Measurements from ENCODE around the gene SLC29A3.

Gene SLC29A3

GRCh38 chr10:71277914-71278665 is 41.0 kb upstream of the SLC29A3 start:
- H3K36me3 ChIP-seq (ENCODE audit: insufficient read depth, low read length) = peaks cover 8% of the 10 kb centered on the region
- peak overlapping the region; percentile 18; the same call in 1 of the 2 replicates for H3K27ac ChIP-seq (ENCODE audit: low read depth, low read length)
- H3K4me3 ChIP-seq (ENCODE audit: low read length) = no peak overlapping the region
- WGBS = 89% methylated on average over 11 of the region's 11 CpGs
- peaks cover 19% of the 10 kb centered on the region for H3K4me1 ChIP-seq (ENCODE audit: insufficient read depth, low read length)
- no peak overlapping the region for H3K9ac ChIP-seq (ENCODE audit: low read depth, low read length)
- no peaks in the 10 kb centered on the region for H3K27me3 ChIP-seq (ENCODE audit: insufficient read depth, low read length)
- no peaks in the 10 kb centered on the region for H3K9me3 ChIP-seq (ENCODE audit: insufficient read depth, low read depth, low read length)

GRCh38 chr10:71278691-71279588 is 40.1 kb upstream of the SLC29A3 start:
- 59% methylated on average over 18 of the region's 19 CpGs for WGBS
- H3K4me3 ChIP-seq (ENCODE audit: low read length) = no peak overlapping the region
- H3K4me1 ChIP-seq (ENCODE audit: insufficient read depth, low read length) = peaks cover 19% of the 10 kb centered on the region
- no peaks in the 10 kb centered on the region for H3K9me3 ChIP-seq (ENCODE audit: insufficient read depth, low read depth, low read length)
- H3K27me3 ChIP-seq (ENCODE audit: insufficient read depth, low read length) = no peaks in the 10 kb centered on the region
- peaks cover 8% of the 10 kb centered on the region for H3K36me3 ChIP-seq (ENCODE audit: insufficient read depth, low read length)
- H3K27ac ChIP-seq (ENCODE audit: low read depth, low read length) = peak overlapping the region; percentile 18; the same call in 1 of the 2 replicates
- H3K9ac ChIP-seq (ENCODE audit: low read depth, low read length) = no peak overlapping the region

GRCh38 chr10:71279590-71280170 is 39.4 kb upstream of the SLC29A3 start:
- Histone ChIP-seq H3K36me3 (ENCODE audit: insufficient read depth, low read length) (peaks cover 8% of the 10 kb centered on the region), H3K4me3 (ENCODE audit: low read length) (no peak overlapping the region), H3K27ac (ENCODE audit: low read depth, low read length) (no peak overlapping the region), H3K9ac (ENCODE audit: low read depth, low read length) (no peak overlapping the region), H3K4me1 (ENCODE audit: insufficient read depth, low read length) (peaks cover 19% of the 10 kb centered on the region), H3K9me3 (ENCODE audit: insufficient read depth, low read depth, low read length) (no peaks in the 10 kb centered on the region), H3K27me3 (ENCODE audit: insufficient read depth, low read length) (no peaks in the 10 kb centered on the region)
- 90% methylated on average over 22 of the region's 22 CpGs for WGBS

GRCh38 chr10:71280216-71280615 is 38.8 kb upstream of the SLC29A3 start:
- no peak overlapping the region for H3K27ac ChIP-seq (ENCODE audit: low read depth, low read length)
- peaks cover 9% of the 10 kb centered on the region for H3K36me3 ChIP-seq (ENCODE audit: insufficient read depth, low read length)
- 94% methylated on average over 5 of the region's 5 CpGs for WGBS
- H3K9ac ChIP-seq (ENCODE audit: low read depth, low read length) = no peak overlapping the region
- H3K4me1 ChIP-seq (ENCODE audit: insufficient read depth, low read length) = peaks cover 15% of the 10 kb centered on the region
- no peak overlapping the region for H3K4me3 ChIP-seq (ENCODE audit: low read length)
- no peaks in the 10 kb centered on the region for H3K9me3 ChIP-seq (ENCODE audit: insufficient read depth, low read depth, low read length)
- H3K27me3 ChIP-seq (ENCODE audit: insufficient read depth, low read length) = no peaks in the 10 kb centered on the region

- Histone ChIP-seq H3K9me3 (ENCODE audit: insufficient read depth, low read depth, low read length) (no peaks in the 10 kb centered on the region), H3K9ac (ENCODE audit: low read depth, low read length) (no peak overlapping the region), H3K27ac (ENCODE audit: low read depth, low read length) (no peak overlapping the region), H3K27me3 (ENCODE audit: insufficient read depth, low read length) (no peaks in the 10 kb centered on the region), H3K36me3 (ENCODE audit: insufficient read depth, low read length) (peaks cover 15% of the 10 kb centered on the region), H3K4me1 (ENCODE audit: insufficient read depth, low read length) (peaks cover 14% of the 10 kb centered on the region), H3K4me3 (ENCODE audit: low read length) (no peak overlapping the region)
- WGBS = 41% methylated on average over 2 of the region's 3 CpGs
Measured at GRCh38 chr10:71280825-71281224, 38.2 kb upstream of the SLC29A3 start.

GRCh38 chr10:71281646-71282322 is 37.3 kb upstream of the SLC29A3 start:
- Histone ChIP-seq H3K9ac (ENCODE audit: low read depth, low read length) (no peak overlapping the region), H3K27me3 (ENCODE audit: insufficient read depth, low read length) (no peaks in the 10 kb centered on the region), H3K9me3 (ENCODE audit: insufficient read depth, low read depth, low read length) (no peaks in the 10 kb centered on the region), H3K36me3 (ENCODE audit: insufficient read depth, low read length) (peaks cover 24% of the 10 kb centered on the region), H3K4me3 (ENCODE audit: low read length) (no peak overlapping the region), H3K4me1 (ENCODE audit: insufficient read depth, low read length) (peaks cover 14% of the 10 kb centered on the region), H3K27ac (ENCODE audit: low read depth, low read length) (no peak overlapping the region)
- WGBS = 97% methylated on average over 7 of the region's 8 CpGs

GRCh38 chr10:71282323-71282680 is 36.8 kb upstream of the SLC29A3 start:
- Histone ChIP-seq H3K27me3 (ENCODE audit: insufficient read depth, low read length) (no peaks in the 10 kb centered on the region), H3K27ac (ENCODE audit: low read depth, low read length) (no peak overlapping the region), H3K9me3 (ENCODE audit: insufficient read depth, low read depth, low read length) (no peaks in the 10 kb centered on the region), H3K4me3 (ENCODE audit: low read length) (no peak overlapping the region), H3K9ac (ENCODE audit: low read depth, low read length) (no peak overlapping the region), H3K4me1 (ENCODE audit: insufficient read depth, low read length) (peaks cover 14% of the 10 kb centered on the region), H3K36me3 (ENCODE audit: insufficient read depth, low read length) (peaks cover 29% of the 10 kb centered on the region)
- WGBS = 93% methylated on average over 2 of the region's 2 CpGs

GRCh38 chr10:71283410-71283809 is 35.6 kb upstream of the SLC29A3 start:
- H3K9me3 ChIP-seq (ENCODE audit: insufficient read depth, low read depth, low read length) = no peaks in the 10 kb centered on the region
- no peak overlapping the region for H3K9ac ChIP-seq (ENCODE audit: low read depth, low read length)
- no peak overlapping the region for H3K27ac ChIP-seq (ENCODE audit: low read depth, low read length)
- WGBS = 91% methylated on average over 6 of the region's 6 CpGs
- H3K36me3 ChIP-seq (ENCODE audit: insufficient read depth, low read length) = peaks cover 36% of the 10 kb centered on the region
- peaks cover 8% of the 10 kb centered on the region for H3K4me1 ChIP-seq (ENCODE audit: insufficient read depth, low read length)
- no peaks in the 10 kb centered on the region for H3K27me3 ChIP-seq (ENCODE audit: insufficient read depth, low read length)
- H3K4me3 ChIP-seq (ENCODE audit: low read length) = no peak overlapping the region

- Histone ChIP-seq H3K9ac (ENCODE audit: low read depth, low read length) (no peak overlapping the region), H3K9me3 (ENCODE audit: insufficient read depth, low read depth, low read length) (no peaks in the 10 kb centered on the region), H3K4me3 (ENCODE audit: low read length) (no peak overlapping the region), H3K27ac (ENCODE audit: low read depth, low read length) (no peak overlapping the region), H3K4me1 (ENCODE audit: insufficient read depth, low read length) (peaks cover 3% of the 10 kb centered on the region), H3K36me3 (ENCODE audit: insufficient read depth, low read length) (peaks cover 40% of the 10 kb centered on the region), H3K27me3 (ENCODE audit: insufficient read depth, low read length) (no peaks in the 10 kb centered on the region)
- 88% methylated on average over 10 of the region's 10 CpGs for WGBS
Measured at GRCh38 chr10:71283876-71284275, 35.2 kb upstream of the SLC29A3 start.

- no peak overlapping the region; the same call in 1 of the 2 replicates for H3K9ac ChIP-seq (ENCODE audit: low read depth, low read length)
- no peaks in the 10 kb centered on the region for H3K9me3 ChIP-seq (ENCODE audit: insufficient read depth, low read depth, low read length)
- 91% methylated on average over 19 of the region's 19 CpGs for WGBS
- H3K4me1 ChIP-seq (ENCODE audit: insufficient read depth, low read length) = no peaks in the 10 kb centered on the region
- peaks cover 48% of the 10 kb centered on the region for H3K36me3 ChIP-seq (ENCODE audit: insufficient read depth, low read length)
- no peak overlapping the region for H3K4me3 ChIP-seq (ENCODE audit: low read length)
- no peaks in the 10 kb centered on the region for H3K27me3 ChIP-seq (ENCODE audit: insufficient read depth, low read length)
- H3K27ac ChIP-seq (ENCODE audit: low read depth, low read length) = no peak overlapping the region
Measured at GRCh38 chr10:71284544-71285179, 34.4 kb upstream of the SLC29A3 start.
